HG03064 (cell line): ENCODE data around the gene RASSF9.

Source experiments
- ATAC-seq: cut with Tn5 transposase; IDR thresholded peaks from one replicate; pipeline ENCODE4 v1.9.1; 2021; ENCODE audit warnings: low read depth; ENCODE audit not compliant: unreplicated experiment

The RASSF9 gene

DNA sequence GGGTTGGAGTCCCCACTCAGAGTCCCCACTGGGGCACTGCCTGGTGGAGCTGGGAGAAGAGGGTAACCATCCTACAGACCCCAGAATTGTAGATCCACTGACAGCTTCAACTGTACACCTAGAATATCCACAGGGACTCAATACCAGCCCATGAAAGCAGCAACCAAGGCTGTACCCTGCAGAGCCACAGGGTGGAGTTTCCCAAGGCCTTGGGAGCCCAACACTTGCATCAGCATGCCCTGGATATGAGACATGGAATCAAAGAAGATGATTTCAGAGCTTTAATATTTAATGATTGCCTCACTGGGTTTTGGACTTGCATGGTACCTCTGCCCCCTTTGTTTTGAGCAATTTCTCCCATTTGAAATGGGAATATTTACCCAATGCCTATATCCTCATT, 80.4 kb downstream of the RASSF9 start:
- no peak for ATAC-seq
